ENCODE measurements around the gene CYFIP1. TPM values are rescaled to one million over a fixed set of nuclear protein-coding genes. Genes with fewer than 3 reads are reported as not detected.

CYFIP1 gene
- total and polyA plus RNA-seq, 3 donors from 2014 or later, result 50.9 to 112 (median 90.5) TPM

DNA sequence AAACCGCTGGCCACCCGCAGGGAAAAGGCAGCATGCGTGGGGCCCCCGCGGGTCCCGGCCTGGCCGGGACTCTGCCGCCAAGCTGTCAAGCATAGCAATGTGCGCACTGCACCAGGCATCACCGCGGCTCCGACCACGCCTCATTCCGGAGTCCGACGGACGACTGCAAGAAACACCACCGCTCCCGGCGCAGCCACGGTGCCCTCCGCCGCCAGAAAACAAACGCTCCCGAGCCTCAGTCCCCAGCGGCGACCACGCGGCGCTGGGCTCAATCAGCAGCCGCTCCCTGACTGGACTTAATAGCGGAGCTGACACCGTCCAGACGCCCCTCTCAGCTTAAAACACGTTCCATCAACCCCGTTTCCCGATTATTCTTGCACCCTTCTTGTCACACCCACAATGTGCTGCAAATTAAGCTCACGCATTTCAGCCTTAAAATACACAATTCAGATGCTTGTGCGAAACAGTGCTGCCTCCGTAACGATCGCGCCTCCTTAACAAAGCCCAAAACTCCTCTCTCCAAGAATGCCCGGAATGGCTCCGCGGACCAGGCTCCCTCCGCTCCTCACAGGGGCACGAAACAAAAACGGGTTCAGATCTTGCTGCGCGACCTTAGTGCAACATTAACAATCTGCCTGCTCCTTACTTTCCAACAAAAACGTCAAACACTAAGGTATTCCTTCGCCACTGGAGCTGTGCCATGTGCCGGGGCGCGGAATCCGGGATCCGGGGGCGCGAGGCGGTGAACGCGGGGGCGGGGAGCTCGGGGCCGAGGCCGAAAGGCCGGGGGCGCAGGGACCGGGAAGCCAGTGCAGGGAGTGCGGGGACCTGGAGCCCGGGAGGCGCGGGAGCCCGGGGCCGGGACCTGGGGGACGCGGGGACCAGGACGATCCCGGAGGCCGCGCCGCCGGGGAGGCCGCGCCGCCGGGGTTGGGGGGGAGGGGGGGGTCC lies 655 bp downstream of the CYFIP1 start:
- WGBS, 2 donors, result 1% methylated on average over 40 to 72 of the region's 88 CpGs
- Histone ChIP-seq H3K4me1 (peaks cover 3% of the 10 kb centered on the region), H3K36me3 (ENCODE audit: low read depth, missing control alignments) (no peaks in the 10 kb centered on the region), H3K4me3 (peak overlapping the region; percentile 87 to 96), H3K9me3 (no peaks in the 10 kb centered on the region), H3K27ac (peak overlapping the region in 1 of 2 donors; percentile 73), H3K27me3 (no peaks in the 10 kb centered on the region)
- intact Hi-C loops (cut with DNase I; ENCODE audit: low total_unique reads), result no loop called here
- TF ChIP-seq POLR2A (IDR thresholded peaks at IDR 0.05), result no peak
- TF ChIP-seq, protein P1, sequence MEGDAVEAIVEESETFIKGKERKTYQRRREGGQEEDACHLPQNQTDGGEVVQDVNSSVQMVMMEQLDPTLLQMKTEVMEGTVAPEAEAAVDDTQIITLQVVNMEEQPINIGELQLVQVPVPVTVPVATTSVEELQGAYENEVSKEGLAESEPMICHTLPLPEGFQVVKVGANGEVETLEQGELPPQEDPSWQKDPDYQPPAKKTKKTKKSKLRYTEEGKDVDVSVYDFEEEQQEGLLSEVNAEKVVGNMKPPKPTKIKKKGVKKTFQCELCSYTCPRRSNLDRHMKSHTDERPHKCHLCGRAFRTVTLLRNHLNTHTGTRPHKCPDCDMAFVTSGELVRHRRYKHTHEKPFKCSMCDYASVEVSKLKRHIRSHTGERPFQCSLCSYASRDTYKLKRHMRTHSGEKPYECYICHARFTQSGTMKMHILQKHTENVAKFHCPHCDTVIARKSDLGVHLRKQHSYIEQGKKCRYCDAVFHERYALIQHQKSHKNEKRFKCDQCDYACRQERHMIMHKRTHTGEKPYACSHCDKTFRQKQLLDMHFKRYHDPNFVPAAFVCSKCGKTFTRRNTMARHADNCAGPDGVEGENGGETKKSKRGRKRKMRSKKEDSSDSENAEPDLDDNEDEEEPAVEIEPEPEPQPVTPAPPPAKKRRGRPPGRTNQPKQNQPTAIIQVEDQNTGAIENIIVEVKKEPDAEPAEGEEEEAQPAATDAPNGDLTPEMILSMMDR (IDR thresholded peaks at IDR 0.05), result no peak
- peak; percentile 82 for DNase-seq

DNA sequence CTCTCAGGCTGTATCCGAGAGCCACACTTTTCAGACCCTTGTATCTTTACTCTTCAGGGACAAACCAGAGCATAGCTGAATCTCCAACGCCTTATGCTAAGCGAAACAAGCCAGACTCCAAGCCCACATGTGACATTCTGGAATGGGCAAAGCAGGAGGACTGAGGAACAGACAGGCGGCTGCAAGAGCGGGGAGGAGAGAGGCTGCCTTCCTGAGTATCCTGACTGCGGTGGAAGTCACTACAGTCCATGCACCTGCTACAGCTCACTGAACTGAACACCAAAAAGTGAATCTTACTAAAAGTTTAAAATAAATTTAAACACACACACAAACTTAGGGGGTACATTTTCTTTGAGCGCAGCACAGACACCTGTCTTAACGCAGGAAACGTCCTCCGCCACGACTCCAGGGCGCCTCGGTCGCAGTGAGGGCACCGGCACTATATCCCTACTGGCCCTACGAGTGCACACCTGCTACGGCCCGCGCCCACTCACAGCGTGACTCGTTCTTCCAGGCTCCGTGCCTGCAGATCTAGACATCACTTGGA lies 1.4 kb downstream of the CYFIP1 start:
- no peaks in the 10 kb centered on the region for H3K36me3 ChIP-seq (ENCODE audit: low read depth, missing control alignments)
- 14 to 16% methylated on average over 15 to 22 of the region's 22 CpGs for WGBS, 2 donors
- no peaks in the 10 kb centered on the region for H3K27me3 ChIP-seq
- peaks cover 3% of the 10 kb centered on the region for H3K4me1 ChIP-seq
- no peak for TF ChIP-seq POLR2A (IDR thresholded peaks at IDR 0.05)
- TF ChIP-seq, protein P1 (IDR thresholded peaks at IDR 0.05), result no peak
- DNase-seq, result no peak
- H3K4me3 ChIP-seq, result peak overlapping the region; percentile 87 to 96
- no peaks in the 10 kb centered on the region for H3K9me3 ChIP-seq
- intact Hi-C loops (cut with DNase I; ENCODE audit: low total_unique reads), result no loop called here
- no peak overlapping the region for H3K27ac ChIP-seq

DNA sequence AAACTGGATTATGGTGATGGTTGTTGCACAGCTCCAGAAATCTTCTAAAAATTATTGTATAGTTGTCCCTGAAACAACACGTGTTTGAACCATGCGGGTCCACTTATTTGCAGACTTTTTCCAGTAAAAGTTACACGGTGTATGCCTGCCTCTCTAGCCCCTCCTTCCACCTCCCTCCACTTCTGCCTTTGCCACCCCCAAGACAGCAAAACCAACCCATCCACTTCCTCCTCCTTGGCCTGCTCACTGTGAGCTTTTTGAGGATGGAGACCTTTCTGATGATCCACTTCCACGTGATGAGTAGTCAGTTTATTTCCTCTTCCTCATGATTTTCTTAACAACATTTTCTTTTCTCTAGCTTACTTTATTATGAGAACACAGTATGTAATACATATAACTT lies 5.4 kb downstream of the CYFIP1 start:
- DNase-seq, result no peak
- H3K9me3 ChIP-seq, result no peaks in the 10 kb centered on the region
- H3K36me3 ChIP-seq (ENCODE audit: low read depth, missing control alignments), result no peaks in the 10 kb centered on the region
- intact Hi-C loops (cut with DNase I; ENCODE audit: low total_unique reads), result no loop called here
- H3K4me3 ChIP-seq, result no peak overlapping the region
- H3K27ac ChIP-seq, result no peak overlapping the region
- WGBS, 2 donors, result 84 to 86% methylated on average over 4 of the region's 4 CpGs
- TF ChIP-seq POLR2A (IDR thresholded peaks at IDR 0.05), result no peak
- TF ChIP-seq, protein P1 (IDR thresholded peaks at IDR 0.05), result no peak
- H3K27me3 ChIP-seq, result no peaks in the 10 kb centered on the region
- peaks cover 3% of the 10 kb centered on the region for H3K4me1 ChIP-seq

DNA sequence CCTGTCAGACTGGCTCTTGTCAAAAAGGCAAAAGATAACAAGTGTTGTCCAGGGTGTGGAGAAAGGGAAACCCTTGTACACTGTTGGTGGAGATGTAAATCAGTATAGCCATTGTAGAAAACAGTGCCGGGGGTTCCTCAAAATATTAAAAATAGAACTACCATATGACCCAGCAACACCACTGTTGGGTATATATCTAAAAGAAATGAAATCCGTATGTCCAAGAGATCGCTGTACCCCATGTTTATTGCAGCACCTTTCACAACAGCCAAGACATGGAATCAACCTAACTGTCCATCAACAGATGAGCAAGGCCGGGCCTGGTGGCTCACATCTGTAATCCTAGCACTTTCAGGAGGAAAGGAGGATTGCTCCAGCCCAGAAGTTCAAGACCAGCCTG lies 6.2 kb downstream of the CYFIP1 start:
- no peaks in the 10 kb centered on the region for H3K9me3 ChIP-seq
- WGBS, 2 donors, result 85% methylated on average over 4 of the region's 4 CpGs
- H3K36me3 ChIP-seq (ENCODE audit: low read depth, missing control alignments), result no peaks in the 10 kb centered on the region
- no peak for TF ChIP-seq POLR2A (IDR thresholded peaks at IDR 0.05)
- TF ChIP-seq, protein P1 (IDR thresholded peaks at IDR 0.05), result no peak
- intact Hi-C loops (cut with DNase I; ENCODE audit: low total_unique reads), result no loop called here
- H3K27me3 ChIP-seq, result no peaks in the 10 kb centered on the region
- peaks cover 3% of the 10 kb centered on the region for H3K4me1 ChIP-seq
- no peak overlapping the region for H3K27ac ChIP-seq
- no peak for DNase-seq
- H3K4me3 ChIP-seq, result no peak overlapping the region

Data from testis (tissue), 3 donors.